ENCODE data around the gene CNR2.
"Not testable (repeated sequence)": the region's sequence is repeated elsewhere in the genome, so short reads cannot be mapped to it uniquely, and the experiment has no call there.

CNR2 gene

DNA sequence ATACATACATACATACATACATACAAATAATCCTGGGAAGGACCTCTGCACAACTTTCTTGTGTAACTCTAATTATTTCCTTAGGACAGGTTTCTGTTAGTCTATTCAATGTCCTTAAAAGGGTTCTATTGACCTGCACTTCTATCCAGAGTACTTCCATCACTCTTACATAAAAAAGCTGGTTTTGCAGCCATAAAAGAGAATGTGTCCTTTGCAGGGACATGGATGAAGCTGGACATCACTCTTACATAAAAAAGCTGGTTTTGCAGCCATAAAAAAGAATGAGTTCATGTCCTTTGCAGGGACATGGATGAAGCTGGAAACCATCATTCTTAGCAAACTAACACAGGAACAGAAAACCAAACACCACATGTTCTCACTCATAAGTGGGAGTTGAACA, 61.8 kb downstream of the CNR2 start:
- H4K20me1 ChIP-seq (ENCODE audit: insufficient read depth, low read length) = not testable (repeated sequence)

DNA sequence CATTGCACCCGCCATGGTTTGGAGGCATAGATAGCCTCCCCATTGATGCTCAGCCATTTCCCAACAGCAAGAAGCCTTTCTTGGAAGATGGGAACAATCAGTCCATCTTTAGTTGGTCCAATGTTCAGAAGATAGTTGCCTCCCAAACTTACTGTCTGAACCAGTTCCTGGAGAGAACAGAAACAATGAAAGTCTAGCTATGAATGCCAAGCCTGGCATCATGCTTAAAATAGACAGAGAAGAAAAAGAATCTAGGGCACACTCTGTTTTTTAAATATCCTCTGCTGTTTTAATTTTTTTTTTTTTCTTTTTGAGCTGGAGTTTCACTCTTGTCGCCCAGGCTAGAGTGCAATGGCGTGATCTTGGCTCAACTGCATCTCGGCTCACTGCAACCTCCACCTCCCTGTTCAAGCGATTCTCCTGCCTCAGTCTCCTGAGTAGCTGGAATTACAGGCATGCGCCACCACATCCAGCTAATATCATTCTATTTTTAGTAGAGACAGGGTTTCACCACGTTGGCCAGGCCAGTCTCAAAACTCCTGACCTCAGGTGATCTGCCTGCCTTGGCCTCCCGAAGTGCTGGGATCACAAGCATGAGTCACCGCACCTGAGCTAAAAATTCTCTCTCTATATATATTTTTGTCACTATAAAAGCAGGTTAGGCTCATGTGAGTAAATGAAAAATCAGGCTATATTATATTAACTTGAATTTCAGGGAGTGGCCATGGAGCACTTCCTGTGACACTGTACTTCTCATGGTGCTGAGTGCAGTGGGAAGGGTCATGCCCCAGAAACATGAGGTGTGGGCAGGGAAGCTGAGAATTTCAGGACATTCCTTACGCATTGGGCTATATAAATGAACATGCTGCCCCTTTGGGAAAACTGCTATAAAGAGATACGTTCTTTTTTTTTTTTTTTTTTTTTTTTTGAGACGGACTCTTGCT, 64.2 kb downstream of the CNR2 start:
- Histone ChIP-seq H3K4me2 (ENCODE audit: low read length) (no peak overlapping the region), H4K20me1 (ENCODE audit: insufficient read depth, low read length) (no peaks in the 10 kb centered on the region), H3K9me2 (ENCODE audit: low read depth, low read length) (no peaks in the 10 kb centered on the region), H3K36me3 (ENCODE audit: insufficient read depth, low read length) (peaks cover 63% of the 10 kb centered on the region), H3K4me3 (ENCODE audit: low read depth, low read length, poor library complexity, severe bottlenecking) (no peak overlapping the region), H3K9me3 (ENCODE audit: low read length) (no peaks in the 10 kb centered on the region; the same call in 1 of the 2 replicates), H3K79me2 (ENCODE audit: insufficient read depth, low read length) (no peaks in the 10 kb centered on the region), H3K9ac (ENCODE audit: low read length) (no peak overlapping the region), H3K4me1 (ENCODE audit: insufficient read depth, low read length, severe bottlenecking) (no peaks in the 10 kb centered on the region), H3K27me3 (ENCODE audit: insufficient read depth, low read length) (no peaks in the 10 kb centered on the region), H3F3A (ENCODE audit: insufficient read depth, low read length) (no peaks in the 10 kb centered on the region), H3K27ac (ENCODE audit: low read depth, low read length, poor library complexity, severe bottlenecking) (no peak overlapping the region), H2AFZ (ENCODE audit: low read length) (no peak overlapping the region)
- no peak for TF ChIP-seq EZH2 (IDR thresholded peaks at IDR 0.05; ENCODE audit: borderline replicate concordance, low read length)
- TF ChIP-seq, protein P1, sequence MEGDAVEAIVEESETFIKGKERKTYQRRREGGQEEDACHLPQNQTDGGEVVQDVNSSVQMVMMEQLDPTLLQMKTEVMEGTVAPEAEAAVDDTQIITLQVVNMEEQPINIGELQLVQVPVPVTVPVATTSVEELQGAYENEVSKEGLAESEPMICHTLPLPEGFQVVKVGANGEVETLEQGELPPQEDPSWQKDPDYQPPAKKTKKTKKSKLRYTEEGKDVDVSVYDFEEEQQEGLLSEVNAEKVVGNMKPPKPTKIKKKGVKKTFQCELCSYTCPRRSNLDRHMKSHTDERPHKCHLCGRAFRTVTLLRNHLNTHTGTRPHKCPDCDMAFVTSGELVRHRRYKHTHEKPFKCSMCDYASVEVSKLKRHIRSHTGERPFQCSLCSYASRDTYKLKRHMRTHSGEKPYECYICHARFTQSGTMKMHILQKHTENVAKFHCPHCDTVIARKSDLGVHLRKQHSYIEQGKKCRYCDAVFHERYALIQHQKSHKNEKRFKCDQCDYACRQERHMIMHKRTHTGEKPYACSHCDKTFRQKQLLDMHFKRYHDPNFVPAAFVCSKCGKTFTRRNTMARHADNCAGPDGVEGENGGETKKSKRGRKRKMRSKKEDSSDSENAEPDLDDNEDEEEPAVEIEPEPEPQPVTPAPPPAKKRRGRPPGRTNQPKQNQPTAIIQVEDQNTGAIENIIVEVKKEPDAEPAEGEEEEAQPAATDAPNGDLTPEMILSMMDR (IDR thresholded peaks at IDR 0.05; ENCODE audit: low read length) = no peak

More for the DNA sequence above, 61.8 kb downstream of the CNR2 start:
- H3K27ac ChIP-seq (ENCODE audit: low read depth, low read length, poor library complexity, severe bottlenecking); H3K9ac ChIP-seq (ENCODE audit: low read length); H3K9me2 ChIP-seq (ENCODE audit: low read depth, low read length); H3F3A ChIP-seq (ENCODE audit: insufficient read depth, low read length); H3K27me3 ChIP-seq (ENCODE audit: insufficient read depth, low read length); H3K79me2 ChIP-seq (ENCODE audit: insufficient read depth, low read length); H3K9me3 ChIP-seq (ENCODE audit: low read length); H2AFZ ChIP-seq (ENCODE audit: low read length); H3K4me2 ChIP-seq (ENCODE audit: low read length); H3K4me1 ChIP-seq (ENCODE audit: insufficient read depth, low read length, severe bottlenecking); H3K4me3 ChIP-seq (ENCODE audit: low read depth, low read length, poor library complexity, severe bottlenecking): not testable (repeated sequence)
- peaks cover 49% of the 10 kb centered on the region for H3K36me3 ChIP-seq (ENCODE audit: insufficient read depth, low read length)

DNA sequence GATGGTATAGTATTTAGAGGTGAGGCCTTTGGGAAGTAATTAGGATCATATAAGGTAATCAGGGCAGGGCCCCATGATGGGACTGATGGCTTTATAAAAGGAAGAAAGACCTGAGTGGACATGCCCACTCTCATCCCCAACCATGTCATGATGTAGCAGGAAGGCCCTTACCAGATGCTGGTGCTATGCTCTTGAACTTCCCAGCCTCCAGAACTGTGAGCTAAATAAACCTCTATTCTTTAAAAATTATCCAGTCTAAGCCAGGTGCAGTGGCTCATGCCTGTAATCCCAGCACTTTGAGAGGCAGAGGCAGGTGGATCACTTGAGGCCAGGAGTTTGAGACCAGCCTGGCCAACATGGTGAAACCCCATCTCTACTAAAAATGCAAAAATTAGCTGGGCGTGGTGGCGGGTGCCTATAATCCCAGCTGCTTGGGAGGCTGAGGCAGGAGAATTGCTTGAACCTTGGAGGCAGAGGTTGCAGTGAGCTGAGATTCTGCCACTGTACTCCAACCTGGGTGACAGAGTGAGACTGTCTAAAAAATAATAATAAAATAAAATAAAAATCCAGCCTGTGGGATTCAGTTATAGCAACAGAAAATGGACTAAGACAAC, 65.6 kb downstream of the CNR2 start:
- not testable (repeated sequence) for H3K9me2 ChIP-seq (ENCODE audit: low read depth, low read length); H3K27me3 ChIP-seq (ENCODE audit: insufficient read depth, low read length); H3K9me3 ChIP-seq (ENCODE audit: low read length); H3F3A ChIP-seq (ENCODE audit: insufficient read depth, low read length); H4K20me1 ChIP-seq (ENCODE audit: insufficient read depth, low read length); H3K79me2 ChIP-seq (ENCODE audit: insufficient read depth, low read length); H3K9ac ChIP-seq (ENCODE audit: low read length); H3K4me1 ChIP-seq (ENCODE audit: insufficient read depth, low read length, severe bottlenecking); H2AFZ ChIP-seq (ENCODE audit: low read length); H3K4me3 ChIP-seq (ENCODE audit: low read depth, low read length, poor library complexity, severe bottlenecking); H3K27ac ChIP-seq (ENCODE audit: low read depth, low read length, poor library complexity, severe bottlenecking); H3K4me2 ChIP-seq (ENCODE audit: low read length)
- peaks cover 63% of the 10 kb centered on the region for H3K36me3 ChIP-seq (ENCODE audit: insufficient read depth, low read length)

DNA sequence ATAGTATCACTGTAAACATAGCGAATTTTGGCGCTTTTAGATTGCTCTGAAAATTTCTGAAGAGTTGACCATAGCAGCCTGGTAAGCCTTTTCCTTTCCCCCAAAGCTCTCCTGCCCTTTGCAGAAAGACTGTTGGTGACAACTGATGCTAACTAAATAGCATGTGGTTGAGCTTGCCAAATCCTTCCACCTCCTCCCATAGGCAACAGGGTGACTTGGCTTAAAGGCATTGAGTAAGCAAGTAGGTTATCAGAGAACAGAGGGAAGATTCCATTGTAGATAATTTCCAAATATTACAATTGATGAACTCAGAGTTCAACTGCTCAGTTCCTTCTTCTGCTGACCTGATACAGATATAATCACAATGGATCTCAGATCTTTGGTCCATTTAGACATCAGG, 68.0 kb downstream of the CNR2 start:
- Histone ChIP-seq H2AFZ (ENCODE audit: low read length) (no peak overlapping the region), H3K4me2 (ENCODE audit: low read length) (no peak overlapping the region), H3K9me2 (ENCODE audit: low read depth, low read length) (no peaks in the 10 kb centered on the region), H3K27ac (ENCODE audit: low read depth, low read length, poor library complexity, severe bottlenecking) (no peak overlapping the region), H3F3A (ENCODE audit: insufficient read depth, low read length) (no peaks in the 10 kb centered on the region), H4K20me1 (ENCODE audit: insufficient read depth, low read length) (no peaks in the 10 kb centered on the region), H3K4me1 (ENCODE audit: insufficient read depth, low read length, severe bottlenecking) (no peaks in the 10 kb centered on the region), H3K36me3 (ENCODE audit: insufficient read depth, low read length) (peaks cover 52% of the 10 kb centered on the region), H3K79me2 (ENCODE audit: insufficient read depth, low read length) (no peaks in the 10 kb centered on the region), H3K27me3 (ENCODE audit: insufficient read depth, low read length) (no peaks in the 10 kb centered on the region), H3K4me3 (ENCODE audit: low read depth, low read length, poor library complexity, severe bottlenecking) (no peak overlapping the region), H3K9ac (ENCODE audit: low read length) (no peak overlapping the region), H3K9me3 (ENCODE audit: low read length) (no peaks in the 10 kb centered on the region; the same call in 1 of the 2 replicates)
- TF ChIP-seq, protein P1 (IDR thresholded peaks at IDR 0.05; ENCODE audit: low read length) = no peak
- TF ChIP-seq EZH2 (IDR thresholded peaks at IDR 0.05; ENCODE audit: borderline replicate concordance, low read length) = no peak
